C4-2B (cell line): ENCODE results near the gene CDC42SE2.

ENCODE experiments used
- ZFX ChIP-seq: fragments of 450-650 bp; IDR thresholded peaks from 2 replicates; pipeline ENCODE4 v1.6.1; 2017
- TF ChIP-seq, protein P1 (sequence below): fragments of 450-650 bp; conservative IDR thresholded peaks from 2 replicates; pipeline ENCODE4 v1.5.1; 2017; ENCODE audit warnings: mild to moderate bottlenecking

- TF ChIP-seq, protein P1, sequence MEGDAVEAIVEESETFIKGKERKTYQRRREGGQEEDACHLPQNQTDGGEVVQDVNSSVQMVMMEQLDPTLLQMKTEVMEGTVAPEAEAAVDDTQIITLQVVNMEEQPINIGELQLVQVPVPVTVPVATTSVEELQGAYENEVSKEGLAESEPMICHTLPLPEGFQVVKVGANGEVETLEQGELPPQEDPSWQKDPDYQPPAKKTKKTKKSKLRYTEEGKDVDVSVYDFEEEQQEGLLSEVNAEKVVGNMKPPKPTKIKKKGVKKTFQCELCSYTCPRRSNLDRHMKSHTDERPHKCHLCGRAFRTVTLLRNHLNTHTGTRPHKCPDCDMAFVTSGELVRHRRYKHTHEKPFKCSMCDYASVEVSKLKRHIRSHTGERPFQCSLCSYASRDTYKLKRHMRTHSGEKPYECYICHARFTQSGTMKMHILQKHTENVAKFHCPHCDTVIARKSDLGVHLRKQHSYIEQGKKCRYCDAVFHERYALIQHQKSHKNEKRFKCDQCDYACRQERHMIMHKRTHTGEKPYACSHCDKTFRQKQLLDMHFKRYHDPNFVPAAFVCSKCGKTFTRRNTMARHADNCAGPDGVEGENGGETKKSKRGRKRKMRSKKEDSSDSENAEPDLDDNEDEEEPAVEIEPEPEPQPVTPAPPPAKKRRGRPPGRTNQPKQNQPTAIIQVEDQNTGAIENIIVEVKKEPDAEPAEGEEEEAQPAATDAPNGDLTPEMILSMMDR = no peak
- no peak for TF ChIP-seq ZFX
Measured at GRCh38 chr5:131299465-131299864, 35.6 kb downstream of the CDC42SE2 start.
